T-helper 9 cell (primary cell): ENCODE results near the gene PHLDA3.

ENCODE experiments used
- DNase-seq: peaks from one replicate; pipeline ENCODE4 v3.0.0-alpha.2; 2020

PHLDA3 gene

GRCh38 chr1:201460814-201461644 is 8.0 kb downstream of the PHLDA3 start:
- no peak for DNase-seq

DNA sequence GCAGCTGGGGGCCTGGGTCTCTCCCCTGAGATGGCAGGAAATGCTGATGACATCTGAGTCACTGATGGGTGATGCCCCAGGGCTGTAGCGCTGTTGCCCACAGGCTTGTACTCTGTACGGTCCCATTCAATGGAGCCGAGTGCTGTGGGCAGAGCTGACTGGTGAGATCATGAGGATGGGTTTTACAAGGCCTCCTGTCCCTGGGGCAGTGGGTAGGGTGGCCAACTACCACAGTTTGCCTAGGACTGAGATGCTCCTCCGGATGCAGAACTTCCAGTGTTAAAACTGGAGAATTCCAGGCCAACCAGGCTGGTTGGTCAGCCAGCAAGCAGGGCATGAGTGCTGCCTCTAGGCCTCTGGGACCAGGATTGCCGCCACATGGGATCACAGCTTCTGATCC is 9.2 kb downstream of the PHLDA3 start:
- no peak for DNase-seq

GRCh38 chr1:201459052-201459451 is 9.9 kb downstream of the PHLDA3 start:
- DNase-seq: no peak

GRCh38 chr1:201457508-201457960 is 11.5 kb downstream of the PHLDA3 start:
- no peak for DNase-seq

GRCh38 chr1:201456499-201457309 is 12.3 kb downstream of the PHLDA3 start:
- DNase-seq: no peak

- DNase-seq: no peak
Observed at GRCh38 chr1:201455098-201455497, 13.9 kb downstream of the PHLDA3 start.

GRCh38 chr1:201454608-201455007 is 14.4 kb downstream of the PHLDA3 start:
- DNase-seq: no peak

- DNase-seq: no peak
Observed at GRCh38 chr1:201452866-201453265, 16.1 kb downstream of the PHLDA3 start.

DNA sequence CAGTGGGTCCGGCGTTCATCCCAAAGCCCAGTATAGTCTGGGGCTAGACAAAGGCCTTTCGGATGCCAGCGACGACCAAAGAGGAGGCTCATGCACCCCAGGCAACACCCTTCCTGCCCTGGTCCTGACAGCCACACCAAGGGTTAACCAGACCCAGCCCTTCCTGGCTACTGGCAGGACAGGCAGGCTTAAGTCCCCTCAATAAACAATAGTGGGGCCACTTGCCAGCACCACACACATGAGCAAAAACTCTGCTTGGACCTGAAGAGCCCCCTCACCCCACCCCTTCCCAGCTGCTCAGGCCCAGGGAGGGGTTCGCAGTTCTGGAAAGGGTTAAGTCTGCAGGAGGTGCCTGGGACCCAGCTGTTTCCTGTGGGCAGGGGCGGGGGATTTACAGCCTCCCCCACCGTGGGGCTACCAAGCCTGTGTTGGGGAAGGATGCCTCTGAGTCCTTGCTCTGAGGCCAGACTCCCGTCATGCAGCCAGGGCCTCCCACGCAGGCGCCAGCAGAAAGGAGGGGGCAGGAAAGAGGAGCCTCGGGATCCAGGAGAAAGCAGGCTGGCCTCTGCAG is 18.2 kb downstream of the PHLDA3 start:
- no peak for DNase-seq

DNA sequence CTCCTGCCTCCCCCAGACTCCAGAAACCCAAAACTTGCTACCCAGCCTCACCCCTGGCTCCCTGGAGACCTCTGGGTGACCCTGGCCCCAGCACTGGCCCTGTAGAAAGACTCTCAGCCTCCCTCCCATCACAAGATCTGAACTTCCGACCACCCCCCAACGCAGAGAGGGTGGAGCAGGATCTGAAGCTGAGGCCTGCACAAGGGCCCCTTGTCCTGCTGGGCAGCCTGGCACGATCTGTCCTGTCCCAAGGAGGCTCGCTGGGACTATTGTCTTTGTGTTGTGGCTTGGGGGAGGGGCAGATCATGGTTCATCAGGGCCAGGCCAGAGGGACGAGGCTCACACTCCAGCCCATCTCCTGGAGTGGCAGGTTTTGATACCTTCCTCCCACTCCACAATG is 20.0 kb downstream of the PHLDA3 start:
- DNase-seq: no peak

DNA sequence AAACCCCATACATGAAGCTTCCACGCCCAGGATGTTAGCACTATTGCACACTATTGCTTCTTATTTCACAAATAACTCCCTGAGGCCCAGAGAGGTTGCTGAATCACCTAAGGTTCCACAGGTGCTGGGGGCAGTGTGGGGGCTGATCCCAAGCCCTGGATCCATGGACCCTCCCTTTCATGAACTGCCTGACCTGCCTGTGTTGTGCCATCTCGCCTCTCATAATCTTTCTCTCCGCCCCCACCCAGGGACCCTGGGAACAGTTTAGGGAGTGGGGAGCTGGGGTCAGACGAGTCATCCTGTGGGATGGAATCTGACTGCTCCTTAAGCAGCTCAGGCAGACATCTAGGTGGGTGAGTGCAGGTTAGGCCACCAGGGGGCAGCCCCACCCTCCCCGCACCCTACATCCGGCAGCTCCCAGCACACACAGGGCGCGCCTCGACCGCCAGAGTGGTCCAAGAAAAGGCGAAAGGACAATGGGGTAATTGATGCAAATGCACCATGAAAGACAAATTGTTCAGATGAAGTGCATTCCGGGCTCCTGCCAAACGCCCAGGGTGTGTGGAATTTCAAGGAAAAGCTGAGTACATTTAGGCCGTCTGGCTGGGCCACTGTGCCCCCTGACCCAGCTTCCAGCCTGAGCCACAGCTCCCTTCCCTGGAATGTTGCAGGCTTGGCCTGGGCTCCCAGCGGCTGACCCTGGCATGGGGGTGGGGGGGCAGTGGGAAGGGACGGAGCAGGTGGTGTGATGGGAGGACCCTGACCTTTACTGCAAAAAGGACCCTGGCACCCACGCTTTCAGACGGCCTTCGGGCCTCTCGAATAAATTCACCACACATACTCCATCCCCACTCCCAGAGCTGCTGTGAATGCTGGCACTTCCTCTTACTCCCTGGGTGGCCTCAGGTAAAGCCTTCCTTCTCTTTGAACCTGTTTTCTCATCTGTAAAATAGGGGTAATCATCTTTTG is 20.8 kb downstream of the PHLDA3 start:
- DNase-seq: peak; percentile 41

- DNase-seq: no peak
Observed at GRCh38 chr1:201445310-201445709, 23.7 kb downstream of the PHLDA3 start.

DNA sequence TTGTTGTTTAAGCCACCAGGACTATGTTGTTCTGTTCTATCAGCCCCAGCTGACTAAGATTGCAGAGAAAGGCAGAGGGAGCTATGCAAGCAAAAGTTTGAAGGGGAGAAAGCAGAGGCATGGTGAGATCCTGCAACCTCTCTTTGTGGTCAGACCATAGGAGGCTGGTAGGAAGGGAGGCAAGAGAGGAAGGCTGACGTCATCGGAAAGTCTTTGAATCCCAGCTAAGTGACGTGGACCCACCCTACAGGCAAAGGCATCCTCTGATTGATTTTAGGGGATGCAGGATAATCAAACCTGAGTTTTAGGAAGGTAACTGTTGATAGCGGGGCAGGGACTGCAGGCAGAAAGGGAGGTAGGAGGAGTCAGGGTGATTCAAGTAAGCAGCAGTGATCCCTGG is 24.2 kb downstream of the PHLDA3 start:
- no peak for DNase-seq

DNA sequence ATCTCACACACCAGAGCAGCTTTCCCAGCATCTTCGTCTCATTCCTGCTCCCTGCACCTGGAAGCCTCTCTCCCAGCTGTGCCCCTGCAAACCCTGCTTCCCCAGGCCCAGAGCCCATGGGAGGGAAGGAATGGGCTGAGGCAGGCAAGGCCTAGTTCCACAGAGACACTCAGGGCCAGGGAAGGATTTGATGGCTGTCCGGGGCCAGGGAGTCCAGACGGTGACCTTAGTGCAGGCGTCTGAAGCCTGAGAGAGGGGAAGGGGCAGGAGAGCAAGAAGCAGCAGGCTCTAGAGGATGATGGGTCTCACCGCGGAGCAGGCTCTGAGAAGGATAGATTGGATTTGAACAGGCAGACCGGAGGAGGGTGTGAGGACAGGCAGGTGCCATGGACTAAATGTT is 25.2 kb downstream of the PHLDA3 start:
- no peak for DNase-seq

- no peak for DNase-seq
Observed at GRCh38 chr1:201436969-201437368, 32.0 kb downstream of the PHLDA3 start.

DNA sequence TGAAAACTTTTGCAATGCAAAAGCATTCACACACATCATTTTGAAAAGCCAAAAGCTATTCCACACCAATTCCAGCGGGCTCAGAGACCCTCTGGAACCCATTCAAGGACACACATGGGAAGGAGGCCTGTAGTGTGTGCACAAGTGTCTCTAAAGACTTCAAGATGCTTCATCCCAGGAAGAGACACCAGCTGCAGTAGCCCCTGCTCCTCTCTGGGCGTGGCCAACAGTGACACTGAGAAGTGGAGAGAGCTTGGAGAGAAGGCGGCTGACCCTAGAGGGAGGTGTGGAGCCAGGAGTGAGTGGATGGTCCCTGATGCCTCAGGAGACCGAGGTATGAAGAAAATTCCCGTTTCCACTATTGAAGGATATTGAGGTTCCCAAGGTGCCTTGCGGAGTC is 32.6 kb downstream of the PHLDA3 start:
- no peak for DNase-seq

- DNase-seq: no peak
Observed at GRCh38 chr1:201434266-201434665, 34.7 kb downstream of the PHLDA3 start.

- no peak for DNase-seq
Observed at GRCh38 chr1:201433609-201434008, 35.4 kb downstream of the PHLDA3 start.

DNA sequence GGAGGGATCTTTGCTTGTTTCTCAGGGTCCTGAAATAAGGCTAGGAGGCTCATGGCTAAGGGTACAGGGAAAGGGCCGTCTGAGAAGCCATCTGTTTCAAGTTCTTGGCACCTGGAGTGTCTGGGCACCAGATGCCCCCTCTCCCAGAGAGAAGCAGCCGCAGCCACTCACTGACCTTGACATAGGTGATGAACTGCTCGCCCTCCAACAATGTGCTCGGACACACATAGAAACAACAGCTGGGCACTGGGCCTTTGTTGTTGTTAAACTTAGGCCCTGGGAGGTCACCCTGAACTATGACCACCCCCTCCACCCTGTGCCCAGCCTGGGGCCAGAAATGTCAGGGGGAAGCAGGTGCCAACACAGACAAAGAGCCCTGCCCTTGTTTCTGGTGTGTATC is 38.2 kb downstream of the PHLDA3 start:
- no peak for DNase-seq

- no peak for DNase-seq
Observed at GRCh38 chr1:201429736-201430501, 39.1 kb downstream of the PHLDA3 start.

DNA sequence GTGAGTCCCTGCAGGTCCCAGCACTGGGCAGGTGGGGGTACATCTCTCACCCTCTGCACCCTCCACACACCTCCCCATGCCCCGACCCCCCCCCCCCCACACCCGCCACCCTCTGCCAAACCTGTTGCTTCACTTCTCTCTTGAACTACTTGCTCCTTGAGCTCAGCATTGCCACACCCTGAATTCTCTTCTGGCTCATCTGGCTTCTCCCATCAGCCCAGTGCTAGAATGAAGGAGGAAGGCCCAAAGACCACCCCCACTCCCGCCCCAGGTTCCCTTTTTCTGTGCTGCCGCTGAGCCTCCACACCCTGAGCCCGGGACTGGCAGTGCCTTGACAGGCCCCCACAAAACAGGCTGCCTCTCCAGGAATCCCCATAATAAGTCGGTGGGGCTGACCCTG is 41.0 kb downstream of the PHLDA3 start:
- DNase-seq: no peak
